K562 (cell line): ENCODE results near the gene CPT1C. TPM values are rescaled to one million over a fixed set of nuclear protein-coding genes. Genes with fewer than 3 reads are reported as not detected.
A peak's percentile ranks its signal among the peaks of the same experiment; 100 is the strongest.

ENCODE experiments used
- ARID2 ChIP-seq: fragments of 450-650 bp; IDR thresholded peaks from 2 replicates; pipeline ENCODE4 v1.6.1; 2017; ENCODE audit warnings: antibody characterized with exemption, mild to moderate bottlenecking
- E2F6 ChIP-seq, 2 experiments: IDR thresholded peaks; 2 replicates each; pipeline ENCODE4 v1.6.1; 2011; ENCODE audit warnings: borderline replicate concordance in 1 of 2, control low read depth in 1 of 2, low read depth in 1 of 2, low read length in 1 of 2, mild to moderate bottlenecking in 1 of 2, mixed read lengths in 1 of 2, moderate library complexity in 1 of 2; ENCODE audit not compliant: insufficient read depth in 1 of 2, insufficient read length in 1 of 2, poor library complexity in 1 of 2, severe bottlenecking in 1 of 2; ENCODE audit errors: extremely low read depth in 1 of 2
- KLF10 ChIP-seq: fragments of 250-450 bp; sonication (Bioruptor Pico); IDR thresholded peaks from 2 replicates; pipeline ENCODE4 v1.6.1; 2021; ENCODE audit warnings: matching md5 sums
- L3MBTL2 ChIP-seq: fragments of 450-650 bp; IDR thresholded peaks from 2 replicates; pipeline ENCODE4 v1.6.1; 2016; ENCODE audit warnings: mild to moderate bottlenecking, moderate library complexity
- NCOR1 ChIP-seq: fragments of 450-650 bp; IDR thresholded peaks from 2 replicates; pipeline ENCODE4 v1.6.1; 2016; ENCODE audit warnings: mild to moderate bottlenecking, moderate library complexity
- NR2C1 ChIP-seq, 2 experiments: fragments of 450-650 bp; IDR thresholded peaks; 2 replicates each; pipeline ENCODE4 v1.6.1; 2017; ENCODE audit warnings: mild to moderate bottlenecking in 2 of 2, antibody characterized with exemption in 1 of 2, inconsistent platforms in 1 of 2, missing compliant biosample characterization in 1 of 2, missing genetic modification characterization in 1 of 2
- POLR2G ChIP-seq: fragments of 200-400 bp; formaldehyde crosslinking; IDR thresholded peaks from 2 replicates; pipeline ENCODE4 v1.6.1; 2017; ENCODE audit warnings: low read depth, mild to moderate bottlenecking, antibody characterized with exemption, low read length, moderate library complexity
- YY1 ChIP-seq, 3 experiments: IDR thresholded peaks; 2 replicates each; pipeline ENCODE4 v1.6.1; 2011; ENCODE audit warnings: low read length in 2 of 3, mild to moderate bottlenecking in 2 of 3, moderate library complexity in 2 of 3, borderline replicate concordance in 1 of 3, control low read depth in 1 of 3, low read depth in 1 of 3; ENCODE audit not compliant: insufficient read depth in 3 of 3, insufficient replicate concordance in 2 of 3, control insufficient read depth in 1 of 3, insufficient read length in 1 of 3; ENCODE audit errors: extremely low read depth in 1 of 3
- ZNF175 ChIP-seq: fragments of 200-800 bp; sonication (Bioruptor generic); IDR thresholded peaks from 2 replicates; pipeline ENCODE4 v1.6.1; 2016; ENCODE audit warnings: low read depth, mild to moderate bottlenecking, missing genetic modification characterization, missing compliant biosample characterization
- polyA plus RNA-seq, 8 experiments: library from polyadenylated mRNA; depleted of rRNA in 4 of 8; stranded (reverse) in 5 of 8; unstranded in 3 of 8; fragments of >200 nt; fragmentation: Nextera tagmentation in 2 of 8; fragmentation: Illumina TruSeq in 1 of 8; extraction: Ambion mirVana in 2 of 8; extraction: Trizol in 1 of 8; gene quantifications; 2 replicates each; pipeline versions ENCODE4 v1.2.1 to v1.2.3, GENCODE V29; 2011 to 2014; ENCODE audit warnings: inconsistent platforms in 1 of 8, missing spikeins in 1 of 8
- total RNA-seq, 7 experiments: library from RNA; depleted of rRNA in 6 of 7; stranded (reverse); fragments of >200 nt in 6 of 7; fragmentation: Illumina TruSeq in 2 of 7; extraction: Trizol in 2 of 7; gene quantifications; 2 replicates each; pipeline versions ENCODE4 v1.2.1 to v1.2.3, GENCODE V29; 2011 to 2021; ENCODE audit warnings: low replicate concordance in 1 of 7
- TF ChIP-seq, protein P1 (sequence below), 2 experiments: fragments of 250-450 bp in 1 of 2; fragments of 450-650 bp in 1 of 2; sonication (Bioruptor Pico) in 1 of 2; IDR thresholded peaks; 2 replicates each; pipeline versions ENCODE4 v1.6.1 to v1.8.0; 2016 to 2021; ENCODE audit warnings: mild to moderate bottlenecking in 2 of 2, moderate library complexity in 2 of 2, missing compliant biosample characterization in 1 of 2, missing genetic modification characterization in 1 of 2
- TF ChIP-seq, protein P2 (sequence below): sonication (generic); formaldehyde crosslinking; IDR thresholded peaks from 2 replicates; pipeline ENCODE4 v1.9.0; 2022; ENCODE audit warnings: mild to moderate bottlenecking, missing genetic modification reagents

The CPT1C gene
- total and polyA plus RNA-seq, 9 of the 15 experiments (the other 6 are each of a cell fraction or from before 2014, with no cell fraction given): 1.9 to 12.3 (median 3.0) TPM

DNA sequence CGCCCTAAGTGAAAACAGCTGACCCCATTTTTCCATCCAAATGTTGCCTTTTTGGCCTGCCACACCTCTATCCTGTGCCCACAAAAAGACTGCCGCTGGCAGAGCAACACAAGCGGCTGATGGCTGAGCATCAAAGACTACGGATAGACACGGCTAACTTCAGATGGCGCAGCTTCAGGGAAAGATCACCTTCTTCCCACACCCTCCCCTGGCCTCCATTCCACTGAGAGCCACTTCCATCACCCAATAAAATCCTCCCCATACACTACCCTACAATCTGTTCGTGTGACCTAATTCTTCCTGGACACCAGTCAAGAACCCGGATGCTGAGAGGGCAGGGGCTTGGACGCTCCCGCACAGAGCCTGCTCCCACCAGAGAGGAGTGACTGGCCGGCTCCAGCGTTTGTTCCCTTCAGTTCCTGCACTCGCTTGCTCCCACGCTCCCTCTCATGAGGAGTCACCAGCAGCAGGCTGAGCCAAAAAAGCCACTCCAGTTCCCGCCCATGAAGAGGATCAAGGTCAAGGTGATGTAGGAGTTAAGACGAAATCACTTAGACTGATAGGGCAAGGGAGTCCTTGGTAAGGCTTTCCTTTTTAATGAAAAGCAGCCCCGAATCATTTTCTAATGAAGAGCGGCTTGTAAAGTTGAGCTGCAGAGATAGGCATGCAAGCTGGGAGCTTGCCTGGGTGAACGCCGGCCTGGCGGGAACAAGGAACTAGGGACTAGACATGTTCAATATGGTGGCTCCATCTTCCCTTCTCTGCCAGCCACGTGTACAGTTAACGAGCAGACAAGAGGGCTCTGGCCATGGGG is 36.5 kb downstream of the CPT1C start (continued):
- TF ChIP-seq YY1 (IDR thresholded peaks at IDR 0.05; ENCODE audit: borderline replicate concordance in 1 of 3, control insufficient read depth in 1 of 3, extremely low read depth in 1 of 3, insufficient read depth in 3 of 3, insufficient read length in 1 of 3, insufficient replicate concordance in 2 of 3, low read depth in 1 of 3, low read length in 2 of 3): peak in 1 of 3 experiments; percentile 8
- TF ChIP-seq NCOR1: no peak
- TF ChIP-seq ZNF175 (CRISPR knock-in tag): no peak
- TF ChIP-seq L3MBTL2: peak; percentile 52; the same call in 1 of the 2 replicates
- TF ChIP-seq, protein P1, sequence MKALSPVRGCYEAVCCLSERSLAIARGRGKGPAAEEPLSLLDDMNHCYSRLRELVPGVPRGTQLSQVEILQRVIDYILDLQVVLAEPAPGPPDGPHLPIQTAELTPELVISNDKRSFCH (CRISPR knock-in tag; IDR thresholded peaks at IDR 0.05): no peak
- TF ChIP-seq, protein P1 (tag; IDR thresholded peaks at IDR 0.05): no peak
- no peak for TF ChIP-seq ARID2
- no peak for TF ChIP-seq KLF10 (CRISPR knock-in tag)
- TF ChIP-seq E2F6 (IDR thresholded peaks at IDR 0.05; ENCODE audit: borderline replicate concordance in 1 of 2, extremely low read depth in 1 of 2, insufficient read depth in 1 of 2, insufficient read length in 1 of 2, low read depth in 1 of 2, low read length in 1 of 2, poor library complexity in 1 of 2, severe bottlenecking in 1 of 2): peak in 1 of 2 experiments; percentile 7
- TF ChIP-seq, protein P2, sequence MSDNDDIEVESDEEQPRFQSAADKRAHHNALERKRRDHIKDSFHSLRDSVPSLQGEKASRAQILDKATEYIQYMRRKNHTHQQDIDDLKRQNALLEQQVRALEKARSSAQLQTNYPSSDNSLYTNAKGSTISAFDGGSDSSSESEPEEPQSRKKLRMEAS (CRISPR knock-in tag): 0 out of 2 replicates have a peak, but pooled peaks have one; percentile 13
- TF ChIP-seq NR2C1 (IDR thresholded peaks at IDR 0.05): no peak
- TF ChIP-seq NR2C1 (tag; IDR thresholded peaks at IDR 0.05): 0 out of 2 replicates have a peak, but pooled peaks have one; percentile 11
- no peak for TF ChIP-seq POLR2G
